Caco-2 (cell line): ENCODE measurements around the gene CENPX. TPM values are rescaled to one million over a fixed set of nuclear protein-coding genes. Genes with fewer than 3 reads are reported as not detected.
A peak's percentile ranks its signal among the peaks of the same experiment; 100 is the strongest.

Experiments used
- BruUV-seq: library from RNA; stranded (reverse); fragments of 400-500 nt; replicated peaks from 2 replicates; lab custom pipeline; 2021; lab: Mats Ljungman, UMichigan
- CTCF ChIA-PET: fragments of 300-600 bp; sonication (Branson Sonifier 250); formaldehyde crosslinking; loops from one replicate; lab custom pipeline; 2022; ENCODE audit warnings: antibody characterized with exemption; lab: Charles Lee
- POLR2A ChIA-PET: fragments of 300-600 bp; sonication (Branson Sonifier 250); formaldehyde crosslinking; loops from one replicate; lab custom pipeline; 2022; ENCODE audit warnings: antibody characterized with exemption; lab: Charles Lee
- DNase-seq, 2 experiments: peaks; one replicate each; pipeline versions ENCODE4 v3.0.0 to v3.0.0-alpha.2; 2020 to 2022
- H3K27me3 ChIP-seq: replicated peaks from 2 replicates; pipeline ENCODE4 v1.6.0; 2011; ENCODE audit warnings: low read length; ENCODE audit not compliant: control insufficient read depth, insufficient read depth
- H3K36me3 ChIP-seq: 2 replicates; pipeline ENCODE4 v1.5.1; 2011; ENCODE audit warnings: low read length; ENCODE audit not compliant: control insufficient read depth, insufficient read depth
- H3K4me1 ChIP-seq: fragments of 250-450 bp; sonication (Bioruptor Pico); 2 replicates; pipeline ENCODE4 v1.5.1; 2020; ENCODE audit warnings: mild to moderate bottlenecking
- H3K4me3 ChIP-seq: 2 replicates; pipeline ENCODE4 v1.5.1; 2011; ENCODE audit warnings: low read depth, mild to moderate bottlenecking, control low read depth, low read length
- H3K9me3 ChIP-seq: fragments of 250-450 bp; sonication (Bioruptor Pico); 2 replicates; pipeline ENCODE4 v1.5.1; 2020; ENCODE audit warnings: mild to moderate bottlenecking, moderate library complexity
- H3K27ac Mint-ChIP-seq: one replicate; pipeline ENCODE4 v1.8.0; 2022; ENCODE audit warnings: mixed read lengths; ENCODE audit not compliant: unreplicated experiment
- H3K27me3 Mint-ChIP-seq: one replicate; pipeline ENCODE4 v1.8.0; 2022; ENCODE audit warnings: mixed read lengths; ENCODE audit not compliant: insufficient read depth, unreplicated experiment
- H3K36me3 Mint-ChIP-seq: one replicate; pipeline ENCODE4 v1.8.0; 2022; ENCODE audit warnings: mild to moderate bottlenecking, mixed read lengths; ENCODE audit not compliant: insufficient read depth, unreplicated experiment
- H3K4me1 Mint-ChIP-seq: one replicate; pipeline ENCODE4 v1.8.0; 2022; ENCODE audit warnings: low read depth, mixed read lengths; ENCODE audit not compliant: unreplicated experiment
- H3K4me3 Mint-ChIP-seq: one replicate; pipeline ENCODE4 v1.8.0; 2022; ENCODE audit warnings: mild to moderate bottlenecking, moderate library complexity, mixed read lengths; ENCODE audit not compliant: unreplicated experiment
- H3K9me3 Mint-ChIP-seq: one replicate; pipeline ENCODE4 v1.8.0; 2022; ENCODE audit warnings: mixed read lengths; ENCODE audit not compliant: unreplicated experiment
- CTCF ChIP-seq, 2 experiments: fragments of 200-600 bp in 1 of 2; IDR thresholded peaks; 1 replicate in 1 of 2; 2 replicates in 1 of 2; pipeline versions ENCODE4 v1.5.1 to v1.8.0; 2011 to 2022; ENCODE audit warnings: antibody characterized with exemption in 1 of 2, control low read depth in 1 of 2, inconsistent platforms in 1 of 2, low read depth in 1 of 2, low read length in 1 of 2, mild to moderate bottlenecking in 1 of 2, moderate library complexity in 1 of 2; ENCODE audit not compliant: insufficient read depth in 1 of 2, severe bottlenecking in 1 of 2, unreplicated experiment in 1 of 2
- intact Hi-C: fragments of 100-400 bp; cut with micrococcal nuclease; formaldehyde crosslinking; loops from one replicate; pipeline ENCODE4 v1.10.0; 2022; ENCODE audit not compliant: unreplicated experiment
- total RNA-seq: library from RNA; stranded (reverse); gene quantifications from 2 replicates; pipeline ENCODE4 v1.2.3, GENCODE V29; 2022

CENPX gene
- total RNA-seq, 1 experiment from 2014 or later, result 85.3 TPM

DNA sequence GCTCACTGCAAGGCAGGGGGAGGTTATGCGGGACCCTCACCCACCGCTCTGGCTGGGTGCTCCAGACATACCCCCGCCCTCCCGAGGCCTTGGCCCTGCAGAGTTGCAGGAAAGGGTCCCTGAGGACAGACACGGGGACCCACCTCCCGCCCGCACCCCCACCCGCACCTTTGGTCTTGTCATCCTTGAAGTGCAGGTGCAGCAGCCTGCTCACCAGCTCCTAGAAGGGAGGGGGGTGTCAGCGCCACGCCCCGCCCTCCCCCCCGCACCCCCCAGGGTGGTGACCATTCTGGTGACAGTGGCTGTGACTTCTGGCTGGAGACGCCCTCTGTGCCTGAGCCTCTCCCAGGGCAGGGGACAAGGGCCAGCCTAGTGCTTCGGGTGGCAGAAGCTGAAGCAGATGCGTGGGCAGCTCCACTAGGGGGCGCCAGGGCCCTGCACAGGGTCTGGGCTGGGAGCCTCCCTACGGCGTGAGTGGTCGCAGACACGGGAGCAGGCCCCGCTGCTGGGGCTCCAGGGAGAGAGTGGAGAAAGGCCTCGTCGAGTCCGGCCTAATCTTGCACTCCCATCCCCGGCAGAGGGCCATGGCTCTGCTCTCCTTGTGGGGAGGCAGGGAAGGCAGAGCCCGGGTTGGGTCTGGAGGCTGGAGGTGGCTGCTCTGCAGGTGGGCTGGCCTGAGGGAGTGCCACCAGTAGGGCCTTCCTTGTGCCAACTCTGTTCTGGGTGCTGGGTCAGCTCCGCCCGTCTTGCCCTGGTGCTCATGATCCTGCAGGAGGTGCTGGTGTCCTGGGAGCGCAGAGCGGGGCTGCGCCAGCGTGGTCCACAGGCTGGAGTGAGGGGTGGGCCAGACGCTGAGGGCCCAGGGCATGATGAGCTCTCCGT lies 2.7 kb downstream of the CENPX start:
- Histone ChIP-seq H3K4me1 (peaks cover 15% of the 10 kb centered on the region), H3K27me3 (no peaks in the 10 kb centered on the region), H3K4me3 (no peak overlapping the region), H3K36me3 (no peaks in the 10 kb centered on the region; the same call in 1 of the 2 replicates), H3K9me3 (no peaks in the 10 kb centered on the region)
- ChIA-PET POLR2A (interaction anchor here (0.6 to 0.7 kb wide), 2 partner anchors 18 to 214 kb away, joined by 3 to 10 read pairs; partner anchors contain the start of gene DCXR), CTCF (interaction anchor here (0.5 to 5.0 kb wide), 14 partner anchors 11 to 1073 kb away, joined by 3 to 92 read pairs (median 4); partner anchors contain the start of genes DCXR, NOTUM and RAC3)
- Mint-ChIP-seq H3K9me3 (no peaks in the 10 kb centered on the region), H3K27ac (peak overlapping the region; percentile 82), H3K4me1 (no peaks in the 10 kb centered on the region), H3K4me3 (peak overlapping the region; percentile 83), H3K27me3 (no peaks in the 10 kb centered on the region), H3K36me3 (peaks cover 59% of the 10 kb centered on the region)
- TF ChIP-seq CTCF (IDR thresholded peaks at IDR 0.05; ENCODE audit: insufficient read depth in 1 of 2, low read depth in 1 of 2, low read length in 1 of 2, severe bottlenecking in 1 of 2, unreplicated experiment in 1 of 2), result peak; percentile 70 to 72
- BruUV-seq, result no TSS peak
- peak; percentile 75 to 81 for DNase-seq
- intact Hi-C loops, result loop anchor here (5.0 kb wide), 2 partner anchors 93 to 148 kb away; partner anchors contain the start of genes ARHGDIA and MAFG

DNA sequence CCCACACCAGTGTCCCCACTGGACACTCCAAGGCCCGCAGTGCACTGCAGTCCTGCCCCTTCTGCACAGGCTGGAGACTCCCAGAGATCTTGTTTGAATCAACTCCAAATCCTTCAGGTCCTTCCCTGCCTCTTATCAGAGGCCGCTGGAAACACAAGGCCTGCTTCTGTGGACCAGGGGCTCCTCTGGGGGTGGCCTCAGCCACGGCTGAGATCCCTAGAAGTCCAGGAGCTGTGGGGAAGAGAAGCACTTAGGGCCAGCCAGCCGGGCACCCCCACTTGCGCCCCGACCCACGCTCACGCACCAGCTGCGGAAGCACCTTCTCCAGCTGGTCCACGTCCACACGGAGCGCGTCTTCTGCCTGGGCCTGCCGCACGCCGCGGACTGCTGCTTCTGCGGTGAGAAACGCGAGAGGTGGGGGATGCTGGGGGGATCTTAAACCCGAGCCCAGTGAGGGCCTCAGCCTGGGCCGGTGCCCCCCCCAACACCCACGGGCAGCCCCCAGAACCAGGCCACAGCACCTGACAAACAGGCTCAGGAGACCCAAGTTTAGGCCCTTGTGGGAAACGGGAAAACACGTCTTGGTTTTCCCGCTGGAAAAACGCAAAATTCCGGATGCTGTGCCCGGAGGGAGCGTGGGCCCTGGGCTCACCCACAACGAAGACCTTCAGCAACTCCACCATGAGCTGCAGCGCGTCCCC lies 3.5 kb downstream of the CENPX start:
- Mint-ChIP-seq H3K4me3 (no peak overlapping the region), H3K9me3 (no peaks in the 10 kb centered on the region), H3K27me3 (no peaks in the 10 kb centered on the region), H3K36me3 (peaks cover 61% of the 10 kb centered on the region), H3K27ac (no peak overlapping the region), H3K4me1 (no peaks in the 10 kb centered on the region)
- Histone ChIP-seq H3K36me3 (no peaks in the 10 kb centered on the region; the same call in 1 of the 2 replicates), H3K4me1 (peaks cover 9% of the 10 kb centered on the region), H3K9me3 (no peaks in the 10 kb centered on the region), H3K27me3 (no peaks in the 10 kb centered on the region), H3K4me3 (no peak overlapping the region)
- POLR2A ChIA-PET, result interaction anchor here (0.6 kb wide), 1 partner anchor 19 kb away, joined by 3 read pairs; the partner anchor contains the start of gene DCXR
- CTCF ChIA-PET, result interaction anchor here (0.5 to 5.0 kb wide), 10 partner anchors 12 to 1063 kb away, joined by 3 to 92 read pairs (median 5); partner anchors contain the start of genes DCXR, NOTUM and RAC3
- TF ChIP-seq CTCF (IDR thresholded peaks at IDR 0.05; ENCODE audit: insufficient read depth in 1 of 2, low read depth in 1 of 2, low read length in 1 of 2, severe bottlenecking in 1 of 2, unreplicated experiment in 1 of 2), result no peak
- no peak for DNase-seq
- intact Hi-C loops, result no loop called here
- BruUV-seq, result TSS peak; percentile 21
